Loucy (cell line): ENCODE measurements around the gene ZNF507.

ENCODE experiments used
- H2AFZ ChIP-seq: fragments of 200-600 bp; sonication (generic); 2 replicates; pipeline ENCODE4 v1.6.0; 2016; ENCODE audit warnings: antibody characterized with exemption, mild to moderate bottlenecking, low read length, moderate library complexity
- H3F3A ChIP-seq: fragments of 200-600 bp; 2 replicates; pipeline ENCODE4 v1.6.0; 2016; ENCODE audit warnings: antibody characterized with exemption, low read depth, mild to moderate bottlenecking
- H3K27me3 ChIP-seq: fragments of 200-600 bp; sonication (generic); 2 replicates; pipeline ENCODE4 v1.6.1; 2014; ENCODE audit warnings: low read length, mild to moderate bottlenecking; ENCODE audit not compliant: insufficient read depth, poor library complexity, severe bottlenecking
- H3K36me3 ChIP-seq: fragments of 200-600 bp; sonication (generic); 2 replicates; pipeline ENCODE4 v1.6.1; 2016; ENCODE audit warnings: low read length; ENCODE audit not compliant: insufficient read depth
- H3K4me1 ChIP-seq: fragments of 200-600 bp; sonication (generic); 2 replicates; pipeline ENCODE4 v1.5.1; 2014; ENCODE audit warnings: low read length, mild to moderate bottlenecking; ENCODE audit not compliant: insufficient read depth, poor library complexity, severe bottlenecking
- H3K4me2 ChIP-seq: fragments of 200-600 bp; sonication (generic); 2 replicates; pipeline ENCODE4 v1.6.0; 2014; ENCODE audit warnings: antibody characterized with exemption, low read length, low read depth, mild to moderate bottlenecking; ENCODE audit not compliant: poor library complexity, severe bottlenecking
- H3K4me3 ChIP-seq: fragments of 200-600 bp; sonication (generic); 2 replicates; pipeline ENCODE4 v1.5.1; 2014; ENCODE audit warnings: low read length, mild to moderate bottlenecking, mixed read lengths; ENCODE audit not compliant: poor library complexity, severe bottlenecking
- H3K79me2 ChIP-seq: fragments of 200-600 bp; sonication (generic); 2 replicates; pipeline ENCODE4 v1.6.1; 2014; ENCODE audit warnings: low read length; ENCODE audit not compliant: insufficient read depth
- H3K9ac ChIP-seq: fragments of 200-600 bp; sonication (generic); 2 replicates; pipeline ENCODE4 v1.6.0; 2014; ENCODE audit warnings: mild to moderate bottlenecking, low read depth, low read length, moderate library complexity; ENCODE audit not compliant: poor library complexity, severe bottlenecking
- H3K9me2 ChIP-seq: fragments of 200-600 bp; sonication (generic); replicated peaks from 2 replicates; pipeline ENCODE4 v1.6.1; 2016; ENCODE audit warnings: low read depth, low read length, mixed read lengths
- H3K9me3 ChIP-seq: fragments of 200-600 bp; sonication (generic); 2 replicates; pipeline ENCODE4 v1.6.1; 2014; ENCODE audit warnings: mild to moderate bottlenecking, antibody characterized with exemption, low read length, low read depth; ENCODE audit not compliant: insufficient read depth
- H4K20me1 ChIP-seq: fragments of 200-600 bp; sonication (generic); 2 replicates; pipeline ENCODE4 v1.6.0; 2014; ENCODE audit warnings: antibody characterized with exemption, low read length, mild to moderate bottlenecking; ENCODE audit not compliant: insufficient read depth, poor library complexity, severe bottlenecking
- EZH2phosphoT487 ChIP-seq: fragments of 200-600 bp; IDR thresholded peaks from 2 replicates; pipeline ENCODE4 v1.6.1; 2018; ENCODE audit warnings: antibody characterized with exemption, mild to moderate bottlenecking, moderate library complexity, borderline replicate concordance
- TF ChIP-seq, protein P1 (sequence below): fragments of 200-600 bp; sonication (generic); conservative IDR thresholded peaks from 2 replicates; pipeline ENCODE4 v1.5.1; 2014; ENCODE audit warnings: mild to moderate bottlenecking, antibody characterized with exemption, low read length

The ZNF507 gene

DNA sequence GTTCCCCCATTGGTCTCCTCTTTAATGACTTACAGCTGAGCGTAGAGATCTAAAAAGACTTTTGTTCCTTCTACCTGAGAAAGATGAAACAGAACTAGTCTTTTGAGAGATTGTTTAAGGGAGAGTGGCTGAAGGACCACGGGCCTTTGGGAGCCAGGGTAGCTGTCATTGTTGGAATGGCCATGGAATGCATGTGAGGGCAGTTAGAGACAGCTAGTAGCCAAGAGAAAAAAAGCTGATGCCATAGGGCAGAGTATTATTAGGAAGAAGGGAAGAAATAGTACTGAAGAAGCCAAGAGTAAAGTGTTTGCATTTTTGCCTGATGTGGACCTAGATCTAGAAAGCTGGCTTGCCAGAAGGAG, 5.6 kb downstream of the ZNF507 start:
- TF ChIP-seq EZH2phosphoT487, result no peak
- TF ChIP-seq, protein P1, sequence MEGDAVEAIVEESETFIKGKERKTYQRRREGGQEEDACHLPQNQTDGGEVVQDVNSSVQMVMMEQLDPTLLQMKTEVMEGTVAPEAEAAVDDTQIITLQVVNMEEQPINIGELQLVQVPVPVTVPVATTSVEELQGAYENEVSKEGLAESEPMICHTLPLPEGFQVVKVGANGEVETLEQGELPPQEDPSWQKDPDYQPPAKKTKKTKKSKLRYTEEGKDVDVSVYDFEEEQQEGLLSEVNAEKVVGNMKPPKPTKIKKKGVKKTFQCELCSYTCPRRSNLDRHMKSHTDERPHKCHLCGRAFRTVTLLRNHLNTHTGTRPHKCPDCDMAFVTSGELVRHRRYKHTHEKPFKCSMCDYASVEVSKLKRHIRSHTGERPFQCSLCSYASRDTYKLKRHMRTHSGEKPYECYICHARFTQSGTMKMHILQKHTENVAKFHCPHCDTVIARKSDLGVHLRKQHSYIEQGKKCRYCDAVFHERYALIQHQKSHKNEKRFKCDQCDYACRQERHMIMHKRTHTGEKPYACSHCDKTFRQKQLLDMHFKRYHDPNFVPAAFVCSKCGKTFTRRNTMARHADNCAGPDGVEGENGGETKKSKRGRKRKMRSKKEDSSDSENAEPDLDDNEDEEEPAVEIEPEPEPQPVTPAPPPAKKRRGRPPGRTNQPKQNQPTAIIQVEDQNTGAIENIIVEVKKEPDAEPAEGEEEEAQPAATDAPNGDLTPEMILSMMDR, result no peak

DNA sequence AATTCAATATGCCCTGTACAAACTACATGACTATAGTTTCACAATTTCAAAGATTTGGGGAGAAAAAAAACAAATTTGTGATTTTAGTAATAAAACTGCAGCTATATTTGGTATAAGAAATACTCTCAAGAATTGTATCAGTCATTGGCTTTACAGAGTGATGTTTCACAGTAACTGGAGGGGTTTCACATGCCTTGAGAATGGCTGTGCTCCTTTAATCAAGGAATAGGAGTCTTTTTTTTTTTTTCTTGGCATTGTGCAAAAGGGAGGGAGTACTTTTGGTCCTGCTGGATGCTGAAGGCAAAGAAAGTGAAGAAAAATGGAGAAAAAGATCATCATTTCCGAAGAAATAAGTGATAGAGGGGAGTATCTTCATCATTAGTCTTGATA, 6.8 kb downstream of the ZNF507 start:
- H3K4me2 ChIP-seq, result peak overlapping the region; percentile 59

More for the DNA sequence above, 5.6 kb downstream of the ZNF507 start:
- Histone ChIP-seq H3F3A (no peaks in the 10 kb centered on the region), H3K36me3 (peaks cover 32% of the 10 kb centered on the region; the same call in 1 of the 2 replicates), H3K79me2 (peaks cover 47% of the 10 kb centered on the region), H3K4me2 (peak overlapping the region; percentile 100), H3K9me3 (no peaks in the 10 kb centered on the region), H3K4me3 (no peak overlapping the region), H3K9me2 (no peaks in the 10 kb centered on the region), H2AFZ (no peak overlapping the region), H4K20me1 (peaks cover 48% of the 10 kb centered on the region), H3K27me3 (no peaks in the 10 kb centered on the region), H3K4me1 (peaks cover 57% of the 10 kb centered on the region), H3K9ac (no peak overlapping the region)

DNA sequence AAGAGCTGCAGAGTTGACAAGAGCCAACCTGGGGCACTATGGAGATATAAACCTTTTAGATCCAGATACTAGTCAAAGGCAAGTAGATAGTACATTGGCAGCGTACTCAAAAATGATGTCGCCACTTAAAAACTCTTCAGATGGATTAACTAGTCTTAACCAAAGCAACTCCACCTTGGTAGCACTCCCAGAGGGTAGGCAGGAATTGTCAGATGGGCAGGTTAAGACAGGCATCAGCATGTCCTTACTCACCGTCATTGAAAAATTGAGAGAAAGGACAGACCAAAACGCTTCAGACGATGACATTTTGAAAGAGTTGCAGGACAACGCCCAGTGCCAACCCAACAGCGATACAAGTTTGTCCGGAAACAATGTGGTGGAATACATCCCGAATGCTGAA, 8.9 kb downstream of the ZNF507 start:
- Histone ChIP-seq H3K4me1 (peaks cover 32% of the 10 kb centered on the region), H3F3A (no peaks in the 10 kb centered on the region), H3K36me3 (peaks cover 65% of the 10 kb centered on the region; the same call in 1 of the 2 replicates), H3K4me3 (no peak overlapping the region), H3K9me3 (no peaks in the 10 kb centered on the region), H4K20me1 (peaks cover 40% of the 10 kb centered on the region), H3K79me2 (peaks cover 17% of the 10 kb centered on the region; the same call in 1 of the 2 replicates), H2AFZ (no peak overlapping the region), H3K27me3 (no peaks in the 10 kb centered on the region), H3K9ac (no peak overlapping the region), H3K4me2 (no peak overlapping the region), H3K9me2 (no peaks in the 10 kb centered on the region)
- TF ChIP-seq, protein P1, result no peak
- no peak for TF ChIP-seq EZH2phosphoT487

More for the DNA sequence above, 6.8 kb downstream of the ZNF507 start:
- Histone ChIP-seq H3K36me3 (peaks cover 44% of the 10 kb centered on the region; the same call in 1 of the 2 replicates), H3K9me2 (no peaks in the 10 kb centered on the region), H3F3A (no peaks in the 10 kb centered on the region), H3K27me3 (no peaks in the 10 kb centered on the region), H3K79me2 (peaks cover 34% of the 10 kb centered on the region), H4K20me1 (peaks cover 48% of the 10 kb centered on the region), H3K4me1 (peaks cover 44% of the 10 kb centered on the region), H3K9ac (no peak overlapping the region), H2AFZ (no peak overlapping the region), H3K9me3 (no peaks in the 10 kb centered on the region), H3K4me3 (peak overlapping the region; percentile 8)
- TF ChIP-seq, protein P1, result no peak
- no peak for TF ChIP-seq EZH2phosphoT487
